Spleen (tissue), 11 donors: ENCODE results near the gene ZNF740. TPM values are rescaled to one million over a fixed set of nuclear protein-coding genes. Genes with fewer than 3 reads are reported as not detected.
A peak's percentile ranks its signal among the peaks of the same experiment; 100 is the strongest.

Experiments
- DNase-seq: peaks from one replicate; pipeline ENCODE4 v3.0.0-alpha.2; 2020
- H3K27ac ChIP-seq, 8 donors: fragments of 200-600 bp; sonication (generic) in 7 of 8; 1 replicate in 4 of 8; 2 replicates in 4 of 8; pipeline versions ENCODE4 v1.5.0 to v1.8.0; 2016 to 2021; ENCODE audit warnings: inconsistent platforms in 4 of 8, mild to moderate bottlenecking in 4 of 8, moderate library complexity in 1 of 8
- H3K27me3 ChIP-seq, 7 donors: fragments of 200-600 bp; sonication (generic) in 6 of 7; replicated peaks in 1 of 7; 1 replicate in 4 of 7; 2 replicates in 3 of 7; pipeline versions ENCODE4 v1.5.0 to v1.8.0; 2016 to 2021; ENCODE audit warnings: inconsistent platforms in 3 of 7, mild to moderate bottlenecking in 1 of 7
- H3K36me3 ChIP-seq, 6 donors: fragments of 200-600 bp; sonication (generic) in 5 of 6; 1 replicate in 4 of 6; 2 replicates in 2 of 6; pipeline versions ENCODE4 v1.5.0 to v1.8.0; 2016 to 2021; ENCODE audit warnings: inconsistent platforms in 2 of 6
- H3K4me1 ChIP-seq, 6 donors: fragments of 200-600 bp; sonication (generic) in 5 of 6; 1 replicate in 3 of 6; 2 replicates in 3 of 6; pipeline versions ENCODE4 v1.5.0 to v1.8.0; 2016 to 2021; ENCODE audit warnings: inconsistent platforms in 3 of 6
- H3K4me3 ChIP-seq, 8 donors: fragments of 200-600 bp; sonication (generic) in 7 of 8; 1 replicate in 4 of 8; 2 replicates in 4 of 8; pipeline versions ENCODE4 v1.5.0 to v1.8.0; 2016 to 2021; ENCODE audit warnings: inconsistent platforms in 4 of 8, mild to moderate bottlenecking in 4 of 8, moderate library complexity in 2 of 8
- H3K9me3 ChIP-seq, 8 donors: fragments of 200-600 bp; sonication (generic) in 7 of 8; 1 replicate in 4 of 8; 2 replicates in 4 of 8; pipeline versions ENCODE4 v1.5.0 to v1.8.0; 2016 to 2021; ENCODE audit warnings: inconsistent platforms in 4 of 8
- POLR2A ChIP-seq, 3 donors: fragments of 450-650 bp; IDR thresholded peaks; one replicate each; pipeline ENCODE4 v1.5.1; 2017; ENCODE audit warnings: antibody characterized with exemption in 3 of 3, mild to moderate bottlenecking in 1 of 3
- POLR2AphosphoS5 ChIP-seq, 3 donors: sonication (generic); formaldehyde crosslinking; IDR thresholded peaks; one replicate each; pipeline ENCODE4 v1.5.1; 2017; ENCODE audit warnings: antibody characterized with exemption in 3 of 3
- WGBS, 5 donors: extraction: QIAGEN DNeasy Blood & Tissue Kit in 3 of 5; methylation state at CpG; one replicate each; pipeline versions ENCODE4 v1.1.5 to v1.1.7; 2013 to 2018; 5-methylcytosine and 5-hydroxymethylcytosine counted together
- intact Hi-C: fragments of 100-400 bp; cut with DNase I; formaldehyde crosslinking; loops from one replicate; pipeline ENCODE4 v1.15.0; 2023; ENCODE audit warnings: low total_unique reads
- polyA plus RNA-seq, 3 donors: library from polyadenylated mRNA; stranded (reverse); fragments of 200-250 nt; gene quantifications; one replicate each; pipeline ENCODE4 v1.2.1, GENCODE V29; 2013
- total RNA-seq, 7 donors: library from RNA; depleted of rRNA in 3 of 7; stranded (reverse); fragments of >200 nt in 3 of 7; fragmentation: NEBNext Ultra II Directional in 4 of 7; extraction: Animal tissue kit (Norgen Biotek cat#: 25700) in 4 of 7; gene quantifications; one replicate each; pipeline versions ENCODE4 v1.1.0 to v1.2.1, GENCODE V29; 2016 to 2021
- TF ChIP-seq, protein P1 (sequence below), 11 experiments: fragments of 200-600 bp in 7 of 11; fragments of 450-650 bp in 4 of 11; sonication (generic) in 4 of 11; IDR thresholded peaks in 8 of 11; conservative IDR thresholded peaks in 3 of 11; 1 replicate in 7 of 11; 2 replicates in 4 of 11; pipeline versions ENCODE4 v1.4.0 to v1.8.0; 2016 to 2021; ENCODE audit warnings: antibody characterized with exemption in 11 of 11, inconsistent platforms in 4 of 11, mild to moderate bottlenecking in 1 of 11
- donor health status: healthy with polysubstance abuse.
- donor health status: DM: no; HTN: no; CAD: no; lungs with moderate emphysema.
- donor health status: DM: no; HTN: no; CAD: no.
- donor health status: Bipolar disorder and iron deficiency.
- donor health status: healthy.
- donor health status: DM: no; HTN: no; CAD: no.
- donor health status: DM: yes; HTN: yes; CAD: no.

The ZNF740 gene
- total and polyA plus RNA-seq, 10 donors: 5.6 to 66.1 (median 27.4) TPM

DNA sequence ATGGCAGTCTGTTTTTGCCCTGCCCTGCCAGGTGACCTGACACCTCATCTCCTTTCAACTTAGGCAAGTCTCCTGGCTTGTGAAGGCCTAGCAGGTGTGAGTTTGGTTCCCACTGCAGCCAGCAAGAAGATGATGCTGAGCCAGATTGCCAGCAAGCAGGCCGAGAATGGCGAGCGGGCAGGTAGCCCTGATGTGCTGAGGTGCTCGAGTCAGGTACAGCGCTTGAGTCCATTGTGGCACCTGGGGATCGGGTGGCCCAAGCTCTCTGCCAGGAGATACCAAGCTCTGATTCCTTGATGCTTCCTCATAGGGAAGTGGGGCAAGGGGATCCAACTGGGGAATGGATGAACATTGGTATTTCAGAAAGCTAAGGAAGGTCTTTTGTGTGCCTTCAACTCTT is 4.3 kb downstream of the ZNF740 start:
- intact Hi-C loops: no loop called here
- TF ChIP-seq POLR2A (IDR thresholded peaks at IDR 0.05) (no peak), POLR2AphosphoS5 (IDR thresholded peaks at IDR 0.05) (peak in 2 of 3 donors; percentile 31 to 45)
- TF ChIP-seq, protein P1, sequence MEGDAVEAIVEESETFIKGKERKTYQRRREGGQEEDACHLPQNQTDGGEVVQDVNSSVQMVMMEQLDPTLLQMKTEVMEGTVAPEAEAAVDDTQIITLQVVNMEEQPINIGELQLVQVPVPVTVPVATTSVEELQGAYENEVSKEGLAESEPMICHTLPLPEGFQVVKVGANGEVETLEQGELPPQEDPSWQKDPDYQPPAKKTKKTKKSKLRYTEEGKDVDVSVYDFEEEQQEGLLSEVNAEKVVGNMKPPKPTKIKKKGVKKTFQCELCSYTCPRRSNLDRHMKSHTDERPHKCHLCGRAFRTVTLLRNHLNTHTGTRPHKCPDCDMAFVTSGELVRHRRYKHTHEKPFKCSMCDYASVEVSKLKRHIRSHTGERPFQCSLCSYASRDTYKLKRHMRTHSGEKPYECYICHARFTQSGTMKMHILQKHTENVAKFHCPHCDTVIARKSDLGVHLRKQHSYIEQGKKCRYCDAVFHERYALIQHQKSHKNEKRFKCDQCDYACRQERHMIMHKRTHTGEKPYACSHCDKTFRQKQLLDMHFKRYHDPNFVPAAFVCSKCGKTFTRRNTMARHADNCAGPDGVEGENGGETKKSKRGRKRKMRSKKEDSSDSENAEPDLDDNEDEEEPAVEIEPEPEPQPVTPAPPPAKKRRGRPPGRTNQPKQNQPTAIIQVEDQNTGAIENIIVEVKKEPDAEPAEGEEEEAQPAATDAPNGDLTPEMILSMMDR (IDR thresholded peaks at IDR 0.05 in 8 of 11, conservative IDR thresholded peaks at IDR 0.05 in 3 of 11): no peak
- Histone ChIP-seq H3K27ac (no peak overlapping the region), H3K9me3 (no peaks in the 10 kb centered on the region), H3K36me3 (peaks cover 0 to 82% (median 66%) of the 10 kb centered on the region in 6 donors), H3K4me1 (peaks cover 24 to 70% (median 43%) of the 10 kb centered on the region in 6 donors), H3K27me3 (no peaks in the 10 kb centered on the region), H3K4me3 (no peak overlapping the region)
- DNase-seq: no peak
- WGBS, 5 donors: 91 to 97% (median 96%) methylated on average over 3 to 6 of the region's 6 CpGs

DNA sequence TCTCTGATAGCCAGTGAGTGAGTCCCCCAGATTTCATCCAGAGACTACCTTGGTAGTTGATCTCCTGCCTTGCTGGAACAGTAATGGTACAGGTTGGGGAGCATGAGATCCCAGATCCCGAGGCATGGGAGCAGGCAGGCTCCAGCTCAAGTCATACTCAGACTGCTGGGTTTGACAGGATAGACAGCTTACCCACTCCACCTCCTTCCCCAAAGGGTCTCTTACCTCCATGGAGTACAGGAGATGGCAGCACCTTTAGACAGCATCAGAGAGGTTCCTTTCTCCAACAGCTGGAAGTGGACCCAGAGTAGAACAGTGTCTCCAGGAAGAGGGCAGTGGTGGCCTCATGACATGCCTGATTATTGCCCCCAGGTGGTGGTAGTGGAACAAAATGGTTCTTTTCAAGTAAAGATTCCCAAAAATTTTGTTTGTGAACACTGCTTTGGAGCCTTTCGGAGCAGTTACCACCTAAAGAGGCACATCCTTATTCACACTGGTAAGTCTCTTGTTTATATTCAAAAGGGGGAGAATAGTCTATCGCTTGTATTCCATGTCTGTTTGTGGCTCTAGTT is 5.1 kb downstream of the ZNF740 start:
- 95 to 99% (median 98%) methylated on average over 3 of the region's 3 CpGs for WGBS, 5 donors
- Histone ChIP-seq H3K27ac (peak overlapping the region in 1 of 8 donors; percentile 21), H3K4me1 (peaks cover 24 to 76% (median 49%) of the 10 kb centered on the region in 6 donors), H3K27me3 (no peaks in the 10 kb centered on the region), H3K36me3 (peaks cover 0 to 90% (median 66%) of the 10 kb centered on the region in 6 donors), H3K9me3 (no peaks in the 10 kb centered on the region), H3K4me3 (no peak overlapping the region)
- intact Hi-C loops: no loop called here
- TF ChIP-seq, protein P1 (IDR thresholded peaks at IDR 0.05 in 8 of 11, conservative IDR thresholded peaks at IDR 0.05 in 3 of 11): no peak
- no peak for TF ChIP-seq POLR2A (IDR thresholded peaks at IDR 0.05)
- TF ChIP-seq POLR2AphosphoS5 (IDR thresholded peaks at IDR 0.05): no peak
- no peak for DNase-seq

DNA sequence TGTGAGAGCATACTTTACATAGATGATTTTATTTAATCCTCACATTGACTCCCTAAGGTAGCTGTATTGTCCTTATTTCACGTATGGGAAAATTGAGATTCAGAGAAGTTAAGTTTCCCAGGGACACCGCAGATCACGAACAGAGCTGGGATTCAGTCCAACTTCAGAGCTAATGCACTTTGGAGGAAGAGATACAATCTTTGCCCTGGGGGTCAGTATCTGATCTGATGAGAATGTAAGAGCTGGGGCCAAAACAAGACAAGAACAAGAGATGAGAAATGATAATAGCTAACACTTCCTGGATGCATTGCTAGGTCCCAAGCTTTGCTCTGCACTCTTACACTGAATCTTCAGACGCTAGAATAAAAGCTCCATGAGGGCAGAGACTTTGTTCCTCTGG is 6.2 kb downstream of the ZNF740 start:
- no peak for DNase-seq
- H3K9me3 ChIP-seq: no peaks in the 10 kb centered on the region
- H3K36me3 ChIP-seq: peaks cover 0 to 99% (median 74%) of the 10 kb centered on the region in 6 donors
- H3K27ac ChIP-seq: no peak overlapping the region
- intact Hi-C loops: no loop called here
- H3K4me1 ChIP-seq: peaks cover 17 to 74% (median 41%) of the 10 kb centered on the region in 6 donors
- no peak overlapping the region for H3K4me3 ChIP-seq
- no peaks in the 10 kb centered on the region for H3K27me3 ChIP-seq
- WGBS, 5 donors: 88 to 97% (median 93%) methylated on average over 4 of the region's 4 CpGs
- TF ChIP-seq POLR2A (IDR thresholded peaks at IDR 0.05) (no peak), POLR2AphosphoS5 (IDR thresholded peaks at IDR 0.05) (no peak)
- TF ChIP-seq, protein P1 (IDR thresholded peaks at IDR 0.05 in 8 of 11, conservative IDR thresholded peaks at IDR 0.05 in 3 of 11): no peak

DNA sequence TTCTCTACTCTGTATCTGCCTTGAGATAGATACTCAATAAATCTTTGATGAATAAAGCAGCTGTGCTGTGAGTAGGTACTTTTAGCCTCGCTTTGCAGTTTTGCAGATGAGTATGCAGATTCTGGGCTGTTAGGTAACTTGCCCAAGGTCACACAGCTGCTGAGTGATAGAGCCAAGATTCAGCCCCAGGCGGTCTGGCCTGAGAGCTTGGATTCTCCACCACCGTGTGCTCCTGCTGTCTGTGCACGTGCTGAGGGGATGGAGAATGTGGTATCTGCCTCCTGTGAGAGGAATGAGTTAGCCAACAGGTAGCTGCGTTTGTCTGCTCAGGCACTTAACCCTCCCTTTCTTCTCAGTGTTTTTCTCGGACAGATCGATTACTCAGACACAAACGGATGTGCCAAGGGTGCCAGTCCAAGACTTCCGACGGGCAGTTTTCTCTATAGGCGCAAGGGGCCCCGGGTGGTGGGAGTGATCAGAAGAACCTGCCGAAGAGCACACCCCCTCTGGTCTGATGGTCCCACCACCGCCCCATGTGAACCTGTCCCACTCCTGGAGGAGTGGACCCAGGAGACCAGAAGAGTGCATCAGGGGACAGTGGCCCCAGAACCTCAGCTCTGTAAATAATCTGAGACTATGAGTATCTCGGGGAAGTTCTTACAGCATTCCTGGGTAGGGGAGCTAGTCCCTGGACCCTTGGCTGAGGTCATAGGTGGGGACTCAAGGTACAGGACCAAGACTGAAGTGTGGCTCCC is 6.8 kb downstream of the ZNF740 start:
- peaks cover 11 to 69% (median 35%) of the 10 kb centered on the region in 6 donors for H3K4me1 ChIP-seq
- WGBS, 5 donors: 88 to 97% (median 89%) methylated on average over 13 to 15 of the region's 15 CpGs

More for the DNA sequence above, 6.8 kb downstream of the ZNF740 start:
- DNase-seq: no peak
- no peaks in the 10 kb centered on the region for H3K27me3 ChIP-seq
- no peak overlapping the region for H3K27ac ChIP-seq
- H3K9me3 ChIP-seq: no peaks in the 10 kb centered on the region
- H3K36me3 ChIP-seq: peaks cover 0 to 99% (median 77%) of the 10 kb centered on the region in 6 donors
- intact Hi-C loops: no loop called here
- no peak overlapping the region for H3K4me3 ChIP-seq
- peak in 1 of 3 donors; percentile 22 for TF ChIP-seq POLR2AphosphoS5 (IDR thresholded peaks at IDR 0.05)
- TF ChIP-seq POLR2A (IDR thresholded peaks at IDR 0.05): no peak
